Thyroid gland (tissue), 4 donors: ENCODE data around the gene DYNC2I2. TPM values are rescaled to one million over a fixed set of nuclear protein-coding genes. Genes with fewer than 3 reads are reported as not detected.

ENCODE experiments used
- DNase-seq, 2 donors: peaks; one replicate each; pipeline ENCODE4 v3.0.0-alpha.2; 2019
- H3K27ac ChIP-seq, 3 donors: fragments of 200-600 bp; sonication (generic); 1 replicate in 2 of 3; 2 replicates in 1 of 3; pipeline ENCODE4 v1.5.1; 2016 to 2019; ENCODE audit warnings: mild to moderate bottlenecking in 1 of 3, moderate library complexity in 1 of 3
- H3K27me3 ChIP-seq: fragments of 200-600 bp; sonication (generic); one replicate; pipeline ENCODE4 v1.5.1; 2019
- H3K36me3 ChIP-seq, 2 donors: fragments of 200-600 bp; sonication (generic); one replicate each; pipeline ENCODE4 v1.5.1; 2016 to 2019
- H3K4me1 ChIP-seq, 2 donors: fragments of 200-600 bp; sonication (generic); one replicate each; pipeline ENCODE4 v1.5.1; 2017 to 2019
- H3K4me3 ChIP-seq, 3 donors: fragments of 200-600 bp; sonication (generic); replicated peaks in 1 of 3; 1 replicate in 2 of 3; 2 replicates in 1 of 3; pipeline ENCODE4 v1.5.1; 2016; ENCODE audit warnings: mild to moderate bottlenecking in 1 of 3
- H3K9me3 ChIP-seq: fragments of 200-600 bp; sonication (generic); one replicate; pipeline ENCODE4 v1.5.1; 2017
- POLR2A ChIP-seq, 2 donors: fragments of 450-650 bp; IDR thresholded peaks; one replicate each; pipeline ENCODE4 v1.6.1; 2017; ENCODE audit warnings: antibody characterized with exemption in 2 of 2, mild to moderate bottlenecking in 2 of 2, moderate library complexity in 1 of 2
- WGBS, 2 donors: methylation state at CpG; one replicate each; pipeline ENCODE4 v1.1.5; 2017; 5-methylcytosine and 5-hydroxymethylcytosine counted together
- intact Hi-C: fragments of 100-400 bp; cut with DNase I; formaldehyde crosslinking; loops from one replicate; pipeline ENCODE4 v1.15.1; 2023
- total RNA-seq, 4 donors: library from RNA; depleted of rRNA; stranded (reverse); fragments of >200 nt; gene quantifications; one replicate each; pipeline ENCODE4 v1.2.3, GENCODE V29; 2016
- TF ChIP-seq, protein P1 (sequence below), 6 experiments: fragments of 200-600 bp in 3 of 6; fragments of 450-650 bp in 3 of 6; sonication (generic) in 3 of 6; IDR thresholded peaks; one replicate each; pipeline ENCODE4 v1.5.1; 2016 to 2019; ENCODE audit warnings: antibody characterized with exemption in 6 of 6, mild to moderate bottlenecking in 2 of 6, inconsistent platforms in 1 of 6, moderate library complexity in 1 of 6

The DYNC2I2 gene
- total RNA-seq, 4 donors from 2014 or later: 86.1 to 179 (median 132) TPM

DNA sequence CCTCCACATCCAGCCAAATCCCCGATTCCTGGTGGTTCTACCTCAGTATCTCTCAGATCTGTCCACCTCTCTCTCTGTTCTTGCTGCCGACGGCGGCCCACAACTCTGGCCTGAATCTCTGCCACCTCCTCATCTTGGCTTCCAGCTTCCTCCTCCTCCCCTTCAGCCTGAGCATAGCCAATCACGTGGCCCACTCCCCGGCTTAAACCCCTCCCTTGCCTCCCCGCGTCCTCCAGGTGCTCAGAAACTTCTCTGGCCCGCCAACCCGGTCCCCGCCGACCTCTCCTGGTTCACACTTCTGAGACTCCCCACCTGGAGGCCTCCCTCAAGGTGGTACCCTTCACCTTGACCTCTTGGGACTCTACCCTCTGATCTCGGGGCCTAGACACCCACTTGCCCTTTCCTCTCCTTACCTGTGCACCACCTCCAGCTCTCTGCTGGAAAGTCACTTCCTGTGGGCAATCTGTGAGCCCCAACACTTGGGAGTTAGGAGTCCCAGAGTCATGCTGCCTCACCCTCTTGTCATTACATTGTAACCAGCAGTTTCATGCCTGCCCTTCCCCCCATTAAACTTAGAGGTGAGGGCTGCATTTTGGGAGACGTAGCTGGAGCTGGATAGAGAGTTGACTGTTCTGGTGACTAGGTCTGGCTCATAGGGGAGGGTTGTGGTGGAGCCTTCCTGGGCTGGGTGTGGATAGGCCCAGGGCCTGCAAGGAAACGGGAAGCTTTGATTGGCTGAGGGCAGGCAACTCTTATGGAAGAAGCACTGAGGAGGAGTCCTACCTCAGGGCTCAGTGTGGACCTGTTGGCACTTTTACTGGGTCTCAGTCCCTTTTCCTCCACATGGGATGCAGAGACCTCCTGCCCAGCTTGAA, 27.9 kb upstream of the DYNC2I2 start:
- DNase-seq: peak; percentile 92 to 94
- H3K9me3 ChIP-seq: no peaks in the 10 kb centered on the region
- TF ChIP-seq, protein P1, sequence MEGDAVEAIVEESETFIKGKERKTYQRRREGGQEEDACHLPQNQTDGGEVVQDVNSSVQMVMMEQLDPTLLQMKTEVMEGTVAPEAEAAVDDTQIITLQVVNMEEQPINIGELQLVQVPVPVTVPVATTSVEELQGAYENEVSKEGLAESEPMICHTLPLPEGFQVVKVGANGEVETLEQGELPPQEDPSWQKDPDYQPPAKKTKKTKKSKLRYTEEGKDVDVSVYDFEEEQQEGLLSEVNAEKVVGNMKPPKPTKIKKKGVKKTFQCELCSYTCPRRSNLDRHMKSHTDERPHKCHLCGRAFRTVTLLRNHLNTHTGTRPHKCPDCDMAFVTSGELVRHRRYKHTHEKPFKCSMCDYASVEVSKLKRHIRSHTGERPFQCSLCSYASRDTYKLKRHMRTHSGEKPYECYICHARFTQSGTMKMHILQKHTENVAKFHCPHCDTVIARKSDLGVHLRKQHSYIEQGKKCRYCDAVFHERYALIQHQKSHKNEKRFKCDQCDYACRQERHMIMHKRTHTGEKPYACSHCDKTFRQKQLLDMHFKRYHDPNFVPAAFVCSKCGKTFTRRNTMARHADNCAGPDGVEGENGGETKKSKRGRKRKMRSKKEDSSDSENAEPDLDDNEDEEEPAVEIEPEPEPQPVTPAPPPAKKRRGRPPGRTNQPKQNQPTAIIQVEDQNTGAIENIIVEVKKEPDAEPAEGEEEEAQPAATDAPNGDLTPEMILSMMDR (IDR thresholded peaks at IDR 0.05): peak in 1 of 6 experiments; percentile 6
- TF ChIP-seq POLR2A (IDR thresholded peaks at IDR 0.05): peak; percentile 67 to 94
- intact Hi-C loops: loop anchor here (10.0 kb wide), 1 partner anchor 50 kb away; no protein-coding TSS in a partner anchor
- peak overlapping the region; percentile 27 to 51 (median 35) for H3K4me3 ChIP-seq
- H3K4me1 ChIP-seq: peaks cover 27 to 43% of the 10 kb centered on the region in 2 donors
- H3K27me3 ChIP-seq: no peaks in the 10 kb centered on the region
- no peaks in the 10 kb centered on the region for H3K36me3 ChIP-seq
- peak overlapping the region; percentile 79 to 99 (median 96) for H3K27ac ChIP-seq
- WGBS, 2 donors: 8% methylated on average over 15 of the region's 15 CpGs

DNA sequence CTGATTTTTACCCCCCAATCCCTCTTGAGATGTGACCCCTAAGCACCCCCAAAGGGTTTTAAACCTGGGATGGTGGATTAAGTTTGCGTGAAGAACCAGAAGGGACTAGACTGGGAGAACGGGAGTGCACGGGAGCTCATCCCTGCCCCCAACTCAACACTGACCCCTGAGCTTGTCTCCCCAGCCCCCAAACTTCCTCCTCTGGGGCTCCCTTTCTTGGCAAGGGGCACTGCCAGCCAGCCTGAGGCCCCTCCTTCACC, 27.3 kb upstream of the DYNC2I2 start:
- H3K9me3 ChIP-seq: no peaks in the 10 kb centered on the region
- H3K27me3 ChIP-seq: no peaks in the 10 kb centered on the region
- 0 to 3% methylated on average over 3 of the region's 3 CpGs for WGBS, 2 donors
- TF ChIP-seq POLR2A (IDR thresholded peaks at IDR 0.05): no peak
- TF ChIP-seq, protein P1 (IDR thresholded peaks at IDR 0.05): no peak
- H3K27ac ChIP-seq: peak overlapping the region; percentile 79 to 99 (median 96)
- H3K36me3 ChIP-seq: no peaks in the 10 kb centered on the region
- no peak for DNase-seq
- peak overlapping the region; percentile 27 to 51 (median 35) for H3K4me3 ChIP-seq
- intact Hi-C loops: loop anchor here (10.0 kb wide), 1 partner anchor 49 kb away; no protein-coding TSS in a partner anchor
- peaks cover 27 to 43% of the 10 kb centered on the region in 2 donors for H3K4me1 ChIP-seq

DNA sequence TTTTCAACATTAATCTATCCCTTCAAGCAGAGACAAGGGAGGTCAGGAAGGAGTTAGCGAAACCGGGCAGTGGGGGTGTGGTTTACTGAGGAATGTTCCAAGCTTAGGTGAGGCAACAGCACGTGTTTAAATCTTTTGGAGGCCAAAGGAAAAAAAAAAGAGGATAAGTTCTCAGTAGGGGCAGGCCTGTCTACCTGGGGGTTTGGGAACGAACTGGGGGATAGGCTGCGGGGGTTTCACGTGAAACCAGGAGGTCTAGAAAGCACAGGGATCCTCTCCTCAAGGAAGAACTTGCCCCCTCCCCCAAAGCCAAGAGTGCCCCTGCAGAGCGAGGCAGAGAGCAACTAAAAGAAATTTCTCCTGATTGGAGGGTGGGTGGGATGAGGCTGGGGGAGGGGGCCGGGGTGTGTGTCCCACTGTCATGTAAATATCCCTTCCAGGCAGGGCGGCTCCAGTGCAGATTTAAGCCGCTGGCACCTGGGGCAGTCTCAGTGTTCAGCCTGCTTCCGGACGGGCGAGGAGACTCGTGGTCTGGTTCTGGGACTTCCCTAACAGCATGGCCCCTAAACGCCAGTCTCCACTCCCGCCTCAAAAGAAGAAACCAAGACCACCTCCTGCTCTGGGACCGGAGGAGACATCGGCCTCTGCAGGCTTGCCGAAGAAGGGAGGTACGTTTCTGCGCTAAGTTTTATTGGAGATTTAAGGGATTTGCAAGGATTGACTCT, 26.9 kb upstream of the DYNC2I2 start:
- DNase-seq: peak; percentile 84 to 86
- H3K27me3 ChIP-seq: no peaks in the 10 kb centered on the region
- H3K36me3 ChIP-seq: no peaks in the 10 kb centered on the region
- no peaks in the 10 kb centered on the region for H3K9me3 ChIP-seq
- intact Hi-C loops: loop anchor here (10.0 kb wide), 1 partner anchor 49 kb away; no protein-coding TSS in a partner anchor
- WGBS, 2 donors: 5 to 8% methylated on average over 15 to 21 of the region's 21 CpGs
- peaks cover 27 to 43% of the 10 kb centered on the region in 2 donors for H3K4me1 ChIP-seq
- peak overlapping the region; percentile 27 to 51 (median 35) for H3K4me3 ChIP-seq
- TF ChIP-seq, protein P1 (IDR thresholded peaks at IDR 0.05): no peak
- peak in 1 of 2 donors; percentile 48 for TF ChIP-seq POLR2A (IDR thresholded peaks at IDR 0.05)
- peak overlapping the region; percentile 79 to 99 (median 96) for H3K27ac ChIP-seq

DNA sequence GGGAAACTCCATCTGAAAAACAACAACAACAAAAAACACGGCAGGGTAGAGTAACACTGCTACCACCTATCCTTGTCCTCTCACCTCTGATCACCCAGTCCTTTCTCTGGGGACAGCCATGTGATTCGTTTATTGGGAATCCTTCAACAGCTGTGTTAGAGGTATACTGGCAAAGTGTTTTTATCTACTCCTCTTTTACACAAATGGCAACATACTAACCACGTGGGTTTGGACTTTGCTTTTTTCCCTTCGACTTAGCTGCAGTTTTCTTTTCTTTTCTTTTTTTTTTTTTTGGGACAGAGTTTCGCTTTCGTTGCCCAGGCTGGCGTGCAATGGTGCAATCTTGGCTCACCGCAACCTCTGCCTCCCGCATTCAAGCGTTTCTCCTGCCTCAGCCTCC, 21.1 kb upstream of the DYNC2I2 start:
- no peaks in the 10 kb centered on the region for H3K27me3 ChIP-seq

More for the DNA sequence above, 21.1 kb upstream of the DYNC2I2 start:
- H3K9me3 ChIP-seq: no peaks in the 10 kb centered on the region
- peaks cover 2 to 3% of the 10 kb centered on the region in 2 donors for H3K4me1 ChIP-seq
- no peaks in the 10 kb centered on the region for H3K36me3 ChIP-seq
- intact Hi-C loops: no loop called here
- no peak for DNase-seq
- 90 to 91% methylated on average over 10 of the region's 10 CpGs for WGBS, 2 donors
- TF ChIP-seq, protein P1 (IDR thresholded peaks at IDR 0.05): no peak
- no peak for TF ChIP-seq POLR2A (IDR thresholded peaks at IDR 0.05)
- H3K27ac ChIP-seq: no peak overlapping the region
- no peak overlapping the region for H3K4me3 ChIP-seq
